Uterus (tissue), 2 donors: Measurements from ENCODE around the gene PNLDC1.

Experiments
- CTCF ChIP-seq, 4 experiments: fragments of 200-600 bp in 2 of 4; fragments of 450-650 bp in 2 of 4; sonication (generic) in 2 of 4; IDR thresholded peaks; one replicate each; pipeline ENCODE4 v1.5.1; 2016 to 2019; ENCODE audit warnings: antibody characterized with exemption in 4 of 4, mild to moderate bottlenecking in 2 of 4, moderate library complexity in 1 of 4
- POLR2A ChIP-seq, 2 donors: fragments of 450-650 bp; IDR thresholded peaks; one replicate each; pipeline ENCODE4 v1.6.1; 2016; ENCODE audit warnings: antibody characterized with exemption in 2 of 2, mild to moderate bottlenecking in 1 of 2, moderate library complexity in 1 of 2

- TF ChIP-seq POLR2A (IDR thresholded peaks at IDR 0.05) (no peak), CTCF (IDR thresholded peaks at IDR 0.05) (no peak)
Measured at GRCh38 chr6:159838020-159838744, 38.1 kb downstream of the PNLDC1 start.
